Measurements from ENCODE around the gene TBX18. TPM values are rescaled to one million over a fixed set of nuclear protein-coding genes. Genes with fewer than 3 reads are reported as not detected.

The TBX18 gene
- total RNA-seq, 4 donors from 2014 or later: 1.6 to 19.3 (median 9.5) TPM

DNA sequence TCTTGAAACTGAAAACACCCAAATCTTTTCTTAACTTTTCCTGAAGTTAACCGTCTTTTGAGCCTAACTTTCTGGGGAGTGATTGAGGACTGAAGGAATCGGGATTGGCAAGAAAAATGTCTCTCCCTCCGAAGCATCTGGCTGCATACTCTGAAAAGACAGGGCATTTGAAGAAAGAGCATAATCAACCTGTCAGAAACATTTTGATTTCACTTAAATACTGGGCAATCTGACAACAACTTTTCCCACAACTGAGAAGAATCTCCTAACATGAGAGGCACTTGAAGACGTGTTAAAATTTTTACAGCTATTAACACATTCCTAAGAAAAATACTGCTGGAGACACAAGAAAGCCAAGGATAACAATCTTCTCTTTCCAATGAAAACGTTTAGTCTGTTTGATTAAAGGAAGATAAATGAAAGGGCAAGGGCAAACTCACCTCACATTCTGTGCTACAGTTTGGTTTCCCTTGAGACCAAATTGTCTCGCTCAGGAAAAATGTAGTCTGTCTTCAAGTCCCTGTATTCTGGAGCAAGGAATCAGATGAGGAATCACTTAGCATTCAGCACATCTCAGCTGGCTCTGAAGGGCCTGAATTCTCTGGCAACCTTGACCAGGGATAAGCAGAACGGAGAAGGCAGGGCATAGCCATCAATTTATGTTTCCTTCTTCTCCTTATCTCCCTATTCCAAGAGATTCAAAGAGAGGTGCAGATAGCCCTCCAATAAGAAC is 76.1 kb downstream of the TBX18 start:
- H3K27ac ChIP-seq: peak overlapping the region; percentile 73 to 78 (median 76)
- H3K4me3 ChIP-seq: no peak overlapping the region
- peaks cover 0 to 22% (median 2%) of the 10 kb centered on the region in 3 donors for H3K4me1 ChIP-seq
- 11 to 25% methylated on average over 3 to 7 of the region's 7 CpGs for WGBS, 2 donors (ENCODE audit: low coverage in 1 of 2)
- no peaks in the 10 kb centered on the region for H3K27me3 ChIP-seq
- H3K36me3 ChIP-seq: no peaks in the 10 kb centered on the region
- no peaks in the 10 kb centered on the region for H3K9me3 ChIP-seq
- ATAC-seq: no peak
- TF ChIP-seq EP300 (IDR thresholded peaks at IDR 0.05): no peak
- TF ChIP-seq POLR2A (IDR thresholded peaks at IDR 0.05): no peak
- TF ChIP-seq, protein P1, sequence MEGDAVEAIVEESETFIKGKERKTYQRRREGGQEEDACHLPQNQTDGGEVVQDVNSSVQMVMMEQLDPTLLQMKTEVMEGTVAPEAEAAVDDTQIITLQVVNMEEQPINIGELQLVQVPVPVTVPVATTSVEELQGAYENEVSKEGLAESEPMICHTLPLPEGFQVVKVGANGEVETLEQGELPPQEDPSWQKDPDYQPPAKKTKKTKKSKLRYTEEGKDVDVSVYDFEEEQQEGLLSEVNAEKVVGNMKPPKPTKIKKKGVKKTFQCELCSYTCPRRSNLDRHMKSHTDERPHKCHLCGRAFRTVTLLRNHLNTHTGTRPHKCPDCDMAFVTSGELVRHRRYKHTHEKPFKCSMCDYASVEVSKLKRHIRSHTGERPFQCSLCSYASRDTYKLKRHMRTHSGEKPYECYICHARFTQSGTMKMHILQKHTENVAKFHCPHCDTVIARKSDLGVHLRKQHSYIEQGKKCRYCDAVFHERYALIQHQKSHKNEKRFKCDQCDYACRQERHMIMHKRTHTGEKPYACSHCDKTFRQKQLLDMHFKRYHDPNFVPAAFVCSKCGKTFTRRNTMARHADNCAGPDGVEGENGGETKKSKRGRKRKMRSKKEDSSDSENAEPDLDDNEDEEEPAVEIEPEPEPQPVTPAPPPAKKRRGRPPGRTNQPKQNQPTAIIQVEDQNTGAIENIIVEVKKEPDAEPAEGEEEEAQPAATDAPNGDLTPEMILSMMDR (IDR thresholded peaks at IDR 0.05): no peak
- TF ChIP-seq POLR2AphosphoS5 (IDR thresholded peaks at IDR 0.05): no peak

DNA sequence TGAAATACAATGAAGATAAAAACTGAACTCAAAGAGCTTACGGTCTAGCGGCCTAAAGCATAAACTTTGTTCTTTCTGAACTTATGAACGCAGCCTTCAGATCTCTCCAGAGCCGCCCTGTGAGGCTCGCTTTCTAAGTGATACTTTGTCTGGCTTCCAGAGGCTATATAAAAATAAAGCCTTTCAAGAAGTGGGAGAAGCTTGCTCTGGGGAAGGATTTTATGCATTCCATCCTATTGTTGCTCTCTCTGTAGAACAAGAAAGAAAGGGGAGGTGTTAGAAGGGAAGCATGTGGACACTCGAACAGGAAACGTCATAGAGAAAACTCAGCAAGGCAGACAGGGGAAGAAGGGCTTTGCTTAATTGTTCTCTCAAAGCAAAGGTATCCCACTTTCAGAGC is 77.0 kb downstream of the TBX18 start:
- H3K27me3 ChIP-seq: no peaks in the 10 kb centered on the region
- TF ChIP-seq POLR2AphosphoS5 (IDR thresholded peaks at IDR 0.05) (no peak), EP300 (IDR thresholded peaks at IDR 0.05) (no peak), POLR2A (IDR thresholded peaks at IDR 0.05) (no peak)
- TF ChIP-seq, protein P1 (IDR thresholded peaks at IDR 0.05): no peak
- H3K9me3 ChIP-seq: no peaks in the 10 kb centered on the region
- WGBS, 2 donors (ENCODE audit: low coverage in 1 of 2): 22 to 23% methylated on average over 7 of the region's 7 CpGs
- ATAC-seq: peak; percentile 41
- H3K27ac ChIP-seq: peak overlapping the region; percentile 73 to 78 (median 76)
- no peak overlapping the region for H3K4me3 ChIP-seq
- peaks cover 0 to 22% (median 2%) of the 10 kb centered on the region in 3 donors for H3K4me1 ChIP-seq
- H3K36me3 ChIP-seq: no peaks in the 10 kb centered on the region

DNA sequence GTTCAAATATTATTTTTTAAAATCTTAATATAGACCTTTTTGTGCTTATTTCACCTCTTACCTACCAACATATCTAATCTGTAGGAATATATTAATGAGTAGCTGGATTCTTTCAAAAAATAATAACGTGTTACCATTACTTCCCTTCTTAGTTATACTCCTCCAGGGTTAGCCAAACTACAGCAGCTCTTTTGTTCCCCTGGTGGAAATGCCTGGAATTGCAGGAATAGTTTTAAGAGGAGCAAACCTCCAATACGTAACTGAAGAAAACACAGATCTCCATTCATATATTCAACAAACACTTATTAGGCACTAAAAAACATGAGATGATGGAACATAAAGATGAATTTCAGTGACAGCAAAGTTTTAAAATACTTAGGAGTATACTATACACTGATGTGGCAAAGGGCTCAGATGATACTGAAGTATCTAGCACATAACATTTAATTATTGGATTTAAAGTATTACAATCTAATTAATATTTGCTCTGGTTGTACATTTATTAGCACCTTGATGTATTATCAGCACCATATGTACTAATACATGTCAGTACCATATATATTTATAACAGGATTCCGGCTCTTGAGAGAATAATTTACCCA is 78.3 kb downstream of the TBX18 start:
- Histone ChIP-seq H3K4me3 (no peak overlapping the region), H3K27ac (peak overlapping the region in 2 of 4 donors; percentile 73 to 78), H3K4me1 (peaks cover 0 to 22% (median 2%) of the 10 kb centered on the region in 3 donors), H3K9me3 (no peaks in the 10 kb centered on the region), H3K36me3 (no peaks in the 10 kb centered on the region), H3K27me3 (no peaks in the 10 kb centered on the region)
- TF ChIP-seq, protein P1 (IDR thresholded peaks at IDR 0.05): peak; percentile 14 to 22 (median 16)
- TF ChIP-seq POLR2A (IDR thresholded peaks at IDR 0.05): no peak
- WGBS, 2 donors (ENCODE audit: low coverage in 1 of 2): 73 to 79% methylated on average over 3 of the region's 3 CpGs
- no peak for ATAC-seq

DNA sequence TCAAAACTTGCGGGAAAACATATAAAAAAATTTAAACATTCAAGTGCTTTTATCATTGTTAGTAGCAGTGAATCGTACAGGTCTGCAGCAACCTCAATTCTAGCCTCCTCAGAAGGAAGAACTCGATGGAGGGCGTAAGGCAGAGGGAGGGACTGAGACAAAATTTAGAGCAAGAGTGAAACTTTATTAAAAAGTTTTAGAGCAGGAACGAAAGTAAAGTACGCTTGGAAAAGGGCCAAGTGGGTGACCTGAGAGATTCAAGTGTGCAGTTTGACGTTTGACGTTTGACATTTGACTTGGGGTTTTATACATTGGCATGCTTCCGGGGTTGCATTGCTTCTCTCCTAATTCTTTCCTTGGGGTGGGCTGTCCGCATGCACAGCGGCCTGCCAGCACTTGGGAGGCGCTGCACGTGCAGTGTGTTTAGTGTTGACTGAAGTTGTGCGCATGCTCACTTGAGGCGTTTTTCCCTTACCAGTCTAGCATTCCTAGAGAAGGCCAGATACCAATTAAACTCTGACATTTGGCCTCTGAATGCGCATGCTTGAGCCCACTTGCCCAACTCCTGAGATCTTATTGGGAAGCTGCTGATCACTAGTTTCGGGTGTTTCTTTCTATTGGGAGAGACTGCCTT is 82.6 kb downstream of the TBX18 start:
- 89 to 100% methylated on average over 6 to 17 of the region's 17 CpGs for WGBS, 2 donors (ENCODE audit: low coverage in 1 of 2)
- Histone ChIP-seq H3K4me3 (no peak overlapping the region), H3K27me3 (no peaks in the 10 kb centered on the region), H3K27ac (no peak overlapping the region), H3K36me3 (no peaks in the 10 kb centered on the region), H3K4me1 (peaks cover 0 to 2% (median 0%) of the 10 kb centered on the region in 3 donors), H3K9me3 (no peaks in the 10 kb centered on the region)
- TF ChIP-seq EP300 (IDR thresholded peaks at IDR 0.05) (no peak), POLR2A (IDR thresholded peaks at IDR 0.05) (no peak), POLR2AphosphoS5 (IDR thresholded peaks at IDR 0.05) (no peak)
- TF ChIP-seq, protein P1 (IDR thresholded peaks at IDR 0.05): no peak
- ATAC-seq: no peak

Data from gastroesophageal sphincter (tissue), 4 donors.